K562 (cell line): ENCODE results near the gene NTSR1. TPM values are rescaled to one million over a fixed set of nuclear protein-coding genes. Genes with fewer than 3 reads are reported as not detected.
A peak's percentile ranks its signal among the peaks of the same experiment; 100 is the strongest.

Experiments
- CBFA2T3 ChIP-seq: fragments of 450-650 bp; IDR thresholded peaks from 2 replicates; pipeline ENCODE4 v1.6.1; 2017
- CLOCK ChIP-seq: fragments of 250-450 bp; sonication (Bioruptor Pico); IDR thresholded peaks from 2 replicates; pipeline ENCODE4 v1.4.0; 2020; ENCODE audit warnings: mild to moderate bottlenecking, moderate library complexity, borderline replicate concordance
- FOSL1 ChIP-seq: fragments of 200-800 bp; sonication (Bioruptor generic); conservative IDR thresholded peaks from 2 replicates; pipeline ENCODE4 v1.6.1; 2016; ENCODE audit warnings: missing genetic modification characterization, missing compliant biosample characterization
- NR0B1 ChIP-seq: fragments of 450-650 bp; IDR thresholded peaks from one replicate; pipeline ENCODE4 v1.6.1; 2018; ENCODE audit warnings: mild to moderate bottlenecking, moderate library complexity; ENCODE audit not compliant: partially characterized antibody
- RAD51 ChIP-seq: fragments of 450-650 bp; IDR thresholded peaks from 2 replicates; pipeline ENCODE4 v1.7.1; 2016; ENCODE audit warnings: low read depth, mild to moderate bottlenecking, borderline replicate concordance
- REST ChIP-seq, 2 experiments: fragments of 450-650 bp; formaldehyde crosslinking in 1 of 2; IDR thresholded peaks; 2 replicates each; pipeline versions ENCODE4 v1.4.0 to v1.6.1; 2014 to 2020; ENCODE audit warnings: mild to moderate bottlenecking in 2 of 2, borderline replicate concordance in 1 of 2, low read depth in 1 of 2
- SAFB2 ChIP-seq: fragments of 200-400 bp; formaldehyde crosslinking; IDR thresholded peaks from 2 replicates; pipeline ENCODE4 v1.6.1; 2018; ENCODE audit warnings: borderline replicate concordance, low read length, low read depth, moderate library complexity; ENCODE audit not compliant: severe bottlenecking
- polyA plus RNA-seq, 8 experiments: library from polyadenylated mRNA; depleted of rRNA in 4 of 8; stranded (reverse) in 5 of 8; unstranded in 3 of 8; fragments of >200 nt; fragmentation: Nextera tagmentation in 2 of 8; fragmentation: Illumina TruSeq in 1 of 8; extraction: Ambion mirVana in 2 of 8; extraction: Trizol in 1 of 8; gene quantifications; 2 replicates each; pipeline versions ENCODE4 v1.2.1 to v1.2.3, GENCODE V29; 2011 to 2014; ENCODE audit warnings: inconsistent platforms in 1 of 8, missing spikeins in 1 of 8
- total RNA-seq, 7 experiments: library from RNA; depleted of rRNA in 6 of 7; stranded (reverse); fragments of >200 nt in 6 of 7; fragmentation: Illumina TruSeq in 2 of 7; extraction: Trizol in 2 of 7; gene quantifications; 2 replicates each; pipeline versions ENCODE4 v1.2.1 to v1.2.3, GENCODE V29; 2011 to 2021; ENCODE audit warnings: low replicate concordance in 1 of 7
- TF ChIP-seq, protein P1 (sequence below): conservative IDR thresholded peaks from 2 replicates; pipeline ENCODE4 v1.6.1; 2011; ENCODE audit warnings: low read depth, mild to moderate bottlenecking, low read length; ENCODE audit not compliant: control insufficient read depth

Gene NTSR1
- total and polyA plus RNA-seq, 9 of the 15 experiments (the other 6 are each of a cell fraction or from before 2014, with no cell fraction given) = 0.04 to 0.40 (median 0.13) TPM; not detected in 3

DNA sequence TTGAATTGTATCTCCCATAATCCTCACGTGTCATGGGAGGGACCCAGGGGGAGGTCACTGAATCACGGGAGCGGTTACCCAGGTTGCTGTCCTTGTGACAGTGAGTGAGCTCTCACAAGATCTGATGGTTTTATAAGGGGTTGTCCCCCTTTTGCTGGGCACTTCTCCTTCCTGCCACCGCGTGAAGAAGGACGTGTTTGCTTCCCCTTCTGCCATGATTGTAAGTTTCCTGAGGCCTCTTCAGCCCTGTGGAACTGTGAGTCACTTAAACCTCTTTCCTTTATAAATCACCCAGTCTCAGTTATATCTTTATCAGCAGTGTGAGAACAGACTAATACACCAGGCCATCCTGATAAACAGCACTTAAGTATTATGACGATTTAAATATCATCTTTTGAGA, 78.7 kb downstream of the NTSR1 start (continued):
- TF ChIP-seq REST (IDR thresholded peaks at IDR 0.05; ENCODE audit: borderline replicate concordance) (no peak), REST (CRISPR knock-in tag; IDR thresholded peaks at IDR 0.05; ENCODE audit: low read depth) (no peak), NR0B1 (no peak), CLOCK (CRISPR knock-in tag) (no peak), RAD51 (no peak), SAFB2 (no peak), CBFA2T3 (0 out of 2 replicates have a peak, but pooled peaks have one; percentile 12), FOSL1 (tag) (peak; percentile 52)
- TF ChIP-seq, protein P1, sequence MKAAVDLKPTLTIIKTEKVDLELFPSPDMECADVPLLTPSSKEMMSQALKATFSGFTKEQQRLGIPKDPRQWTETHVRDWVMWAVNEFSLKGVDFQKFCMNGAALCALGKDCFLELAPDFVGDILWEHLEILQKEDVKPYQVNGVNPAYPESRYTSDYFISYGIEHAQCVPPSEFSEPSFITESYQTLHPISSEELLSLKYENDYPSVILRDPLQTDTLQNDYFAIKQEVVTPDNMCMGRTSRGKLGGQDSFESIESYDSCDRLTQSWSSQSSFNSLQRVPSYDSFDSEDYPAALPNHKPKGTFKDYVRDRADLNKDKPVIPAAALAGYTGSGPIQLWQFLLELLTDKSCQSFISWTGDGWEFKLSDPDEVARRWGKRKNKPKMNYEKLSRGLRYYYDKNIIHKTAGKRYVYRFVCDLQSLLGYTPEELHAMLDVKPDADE = no peak
